NCI-H446 treated with DMSO at 0.1 percent for 48 hours (cell line): ENCODE data around the gene CAPN1.

Experiments
- DNase-seq: peaks from one replicate; lab custom pipeline; 2025; lab: John Stamatoyannopoulos, UW

Gene CAPN1

GRCh38 chr11:65204143-65204542, 22.4 kb downstream of the CAPN1 start:
- DNase-seq: no peak

GRCh38 chr11:65204646-65205601, 23.2 kb downstream of the CAPN1 start:
- no peak for DNase-seq

- no peak for DNase-seq
Observed at GRCh38 chr11:65205602-65205967, 23.9 kb downstream of the CAPN1 start.

GRCh38 chr11:65206441-65206841, 24.7 kb downstream of the CAPN1 start:
- DNase-seq: no peak

- no peak for DNase-seq
Observed at GRCh38 chr11:65206901-65207300, 25.2 kb downstream of the CAPN1 start.

GRCh38 chr11:65207918-65208784, 26.4 kb downstream of the CAPN1 start:
- DNase-seq: no peak

GRCh38 chr11:65208785-65209710, 27.3 kb downstream of the CAPN1 start:
- DNase-seq: no peak

GRCh38 chr11:65209711-65210360, 28.1 kb downstream of the CAPN1 start:
- no peak for DNase-seq

- no peak for DNase-seq
Observed at GRCh38 chr11:65210361-65210731, 28.6 kb downstream of the CAPN1 start.

GRCh38 chr11:65210748-65211147, 29.0 kb downstream of the CAPN1 start:
- no peak for DNase-seq

GRCh38 chr11:65211293-65212105, 29.8 kb downstream of the CAPN1 start:
- no peak for DNase-seq

- DNase-seq: no peak
Observed at GRCh38 chr11:65212226-65212801, 30.6 kb downstream of the CAPN1 start.

- DNase-seq: no peak
Observed at GRCh38 chr11:65213322-65214211, 31.8 kb downstream of the CAPN1 start.

- no peak for DNase-seq
Observed at GRCh38 chr11:65214212-65214845, 32.6 kb downstream of the CAPN1 start.

- DNase-seq: no peak
Observed at GRCh38 chr11:65215441-65216076, 33.8 kb downstream of the CAPN1 start.

- no peak for DNase-seq
Observed at GRCh38 chr11:65216830-65217229, 35.1 kb downstream of the CAPN1 start.

GRCh38 chr11:65217441-65218423, 36.0 kb downstream of the CAPN1 start:
- no peak for DNase-seq
